Cardiac septum (tissue), 1 donor: ENCODE measurements around the gene RNU6-7. TPM values are rescaled to one million over a fixed set of nuclear protein-coding genes. Genes with fewer than 3 reads are reported as not detected.

Source experiments
- DNase-seq: peaks from one replicate; pipeline ENCODE4 v3.0.0-alpha.2; 2020; ENCODE audit warnings: low spot score
- intact Hi-C: fragments of 100-400 bp; cut with DNase I; formaldehyde crosslinking; loops from one replicate; pipeline ENCODE4 v1.14.0; 2022
- long read RNA-seq: library from polyadenylated mRNA; unstranded; transcript quantifications from one replicate; pipeline ENCODE4 v2.0.0, GENCODE V29; 2021
- total RNA-seq: library from RNA; stranded (reverse); fragmentation: NEBNext Ultra II Directional; extraction: Animal tissue kit (Norgen Biotek cat#: 25700); gene quantifications from one replicate; pipeline ENCODE4 v1.2.1, GENCODE V29; 2021
- donor health status: DM: no; HTN: no; CAD: no.

Gene RNU6-7
- not detected for total RNA-seq
- long read RNA-seq, result 0 reads

DNA sequence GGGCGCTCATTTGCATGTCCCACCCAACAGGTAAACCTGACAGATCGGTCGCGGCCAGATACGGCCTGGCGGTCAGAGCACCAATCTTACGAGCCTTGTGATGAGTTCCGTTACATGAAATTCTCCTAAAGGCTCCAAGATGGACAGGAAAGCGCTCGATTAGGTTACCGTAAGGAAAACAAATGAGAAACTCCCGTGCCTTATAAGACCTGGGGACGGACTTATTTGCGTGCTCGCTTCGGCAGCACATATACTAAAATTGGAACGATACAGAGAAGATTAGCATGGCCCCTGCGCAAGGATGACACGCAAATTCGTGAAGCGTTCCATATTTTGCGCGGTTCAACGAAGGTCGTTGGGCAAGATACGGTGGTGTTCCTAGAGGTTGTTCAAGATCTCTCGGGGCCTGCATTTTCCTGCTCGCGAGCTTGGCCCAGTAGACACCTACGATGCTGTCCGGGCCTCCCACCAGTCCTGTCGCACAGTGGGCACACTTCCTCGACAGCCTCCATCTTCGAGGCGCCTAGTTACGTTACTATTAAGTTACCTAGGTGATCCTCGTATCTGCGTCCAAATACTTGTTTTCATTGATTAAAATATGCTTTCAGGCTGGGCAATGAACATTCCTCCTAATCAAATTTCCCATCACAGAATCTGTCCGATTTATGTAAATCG lies at the start of gene RNU6-7:
Gene RNU6-7 (plus strand): TSS at position 230 of the 675 bp plus-strand sequence.
- intact Hi-C loops, result loop anchor here (5.0 kb wide), 1 partner anchor 50 kb away; no protein-coding TSS in a partner anchor
- DNase-seq, result no peak

DNA sequence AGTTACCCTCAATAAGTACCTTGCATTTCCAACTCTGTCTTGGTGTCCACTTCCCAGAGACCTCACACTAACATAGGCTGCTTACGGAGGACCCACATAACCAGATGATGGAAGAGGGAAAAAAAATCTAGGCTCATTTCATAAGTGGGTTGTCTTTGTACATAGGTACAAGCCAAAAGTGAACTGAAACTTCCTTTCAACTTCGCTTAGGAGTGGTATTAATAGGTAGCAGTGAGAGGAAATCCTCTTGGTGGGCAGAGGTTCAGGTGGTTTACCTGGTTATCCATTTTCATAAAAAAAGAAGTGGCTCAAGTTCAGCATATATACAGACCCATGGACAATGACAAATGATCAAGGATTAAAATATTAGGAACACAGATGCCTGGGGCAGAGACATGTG lies 35.8 kb upstream of the RNU6-7 start:
- intact Hi-C loops, result no loop called here

DNA sequence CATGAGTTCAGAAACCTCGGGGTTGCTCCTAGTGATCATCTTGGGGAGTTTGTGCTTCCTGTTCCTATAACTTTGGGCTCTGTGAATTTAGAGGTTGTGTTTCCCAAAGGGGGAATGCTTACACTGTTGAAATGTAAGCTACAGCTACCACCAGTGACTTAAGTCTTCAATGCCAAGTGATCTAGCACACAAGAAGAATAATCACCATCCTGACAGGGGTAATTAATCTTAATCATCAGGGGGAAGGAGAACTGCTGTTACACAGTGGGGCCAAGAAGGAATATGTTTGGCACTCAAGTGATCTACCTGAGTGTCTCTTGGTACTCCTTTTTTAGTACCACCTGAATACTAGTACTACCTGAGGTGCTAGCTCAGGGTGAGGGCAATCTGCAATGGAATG lies 34.9 kb upstream of the RNU6-7 start:
- no peak for DNase-seq
- intact Hi-C loops, result no loop called here

More for the DNA sequence above, 35.8 kb upstream of the RNU6-7 start:
- DNase-seq, result no peak

DNA sequence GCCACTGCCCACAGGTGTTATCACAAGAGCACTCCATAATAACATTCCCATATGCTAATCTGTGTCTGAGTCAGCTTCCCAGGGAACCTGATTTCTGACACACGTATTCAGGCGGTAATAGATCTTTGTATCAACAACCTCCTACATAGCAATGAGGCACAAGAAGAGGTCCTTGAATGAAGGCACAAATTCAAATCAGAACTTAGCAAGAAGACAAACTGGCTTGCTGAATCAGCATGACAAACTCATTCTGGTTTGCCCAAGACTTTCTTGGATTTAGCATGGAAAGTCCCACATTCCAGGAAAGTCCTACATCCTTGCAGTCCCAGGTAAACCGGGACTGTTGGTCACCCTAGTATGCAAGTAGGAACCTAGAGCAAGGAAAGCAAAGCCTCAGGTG lies 33.9 kb upstream of the RNU6-7 start:
- no peak for DNase-seq
- intact Hi-C loops, result no loop called here

DNA sequence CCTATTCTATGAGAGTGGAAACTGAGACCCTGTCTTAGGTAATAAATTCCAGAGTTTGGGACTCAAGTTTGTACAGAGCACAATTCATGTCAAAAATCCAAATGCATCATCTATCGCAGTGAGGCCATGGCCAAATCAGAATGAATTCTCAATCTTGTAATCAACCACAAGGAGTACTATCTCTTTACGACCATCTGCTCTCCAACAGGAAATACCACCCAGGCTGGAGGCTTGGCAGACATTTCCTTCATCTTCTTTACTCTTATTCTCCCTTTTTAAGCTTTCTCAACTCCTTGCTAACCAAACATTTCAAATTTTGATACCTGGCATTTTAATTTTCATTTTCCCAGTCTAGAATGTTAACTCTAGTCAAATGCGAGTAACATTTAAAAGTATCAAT lies 32.7 kb upstream of the RNU6-7 start:
- intact Hi-C loops, result no loop called here

DNA sequence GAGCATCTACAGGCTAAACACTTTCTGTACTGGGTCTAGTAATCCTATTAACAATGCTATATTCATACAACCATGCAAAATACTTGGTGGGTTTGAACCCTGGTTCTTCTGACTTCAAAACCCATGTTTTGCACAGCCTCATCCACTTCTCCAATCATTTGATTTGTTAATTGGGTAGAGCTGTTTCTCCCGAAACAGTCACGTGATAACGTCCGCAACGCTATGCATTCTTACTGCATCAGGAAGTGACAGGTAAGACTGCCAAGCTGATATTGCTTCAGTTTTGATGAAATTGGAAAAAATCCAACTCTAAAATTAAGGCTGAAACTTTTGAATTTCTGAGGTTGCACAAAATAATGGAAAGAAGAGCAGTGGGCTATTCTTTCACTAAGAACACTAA lies 30.4 kb upstream of the RNU6-7 start:
- DNase-seq, result no peak
- intact Hi-C loops, result no loop called here

More for the DNA sequence above, 32.7 kb upstream of the RNU6-7 start:
- no peak for DNase-seq

DNA sequence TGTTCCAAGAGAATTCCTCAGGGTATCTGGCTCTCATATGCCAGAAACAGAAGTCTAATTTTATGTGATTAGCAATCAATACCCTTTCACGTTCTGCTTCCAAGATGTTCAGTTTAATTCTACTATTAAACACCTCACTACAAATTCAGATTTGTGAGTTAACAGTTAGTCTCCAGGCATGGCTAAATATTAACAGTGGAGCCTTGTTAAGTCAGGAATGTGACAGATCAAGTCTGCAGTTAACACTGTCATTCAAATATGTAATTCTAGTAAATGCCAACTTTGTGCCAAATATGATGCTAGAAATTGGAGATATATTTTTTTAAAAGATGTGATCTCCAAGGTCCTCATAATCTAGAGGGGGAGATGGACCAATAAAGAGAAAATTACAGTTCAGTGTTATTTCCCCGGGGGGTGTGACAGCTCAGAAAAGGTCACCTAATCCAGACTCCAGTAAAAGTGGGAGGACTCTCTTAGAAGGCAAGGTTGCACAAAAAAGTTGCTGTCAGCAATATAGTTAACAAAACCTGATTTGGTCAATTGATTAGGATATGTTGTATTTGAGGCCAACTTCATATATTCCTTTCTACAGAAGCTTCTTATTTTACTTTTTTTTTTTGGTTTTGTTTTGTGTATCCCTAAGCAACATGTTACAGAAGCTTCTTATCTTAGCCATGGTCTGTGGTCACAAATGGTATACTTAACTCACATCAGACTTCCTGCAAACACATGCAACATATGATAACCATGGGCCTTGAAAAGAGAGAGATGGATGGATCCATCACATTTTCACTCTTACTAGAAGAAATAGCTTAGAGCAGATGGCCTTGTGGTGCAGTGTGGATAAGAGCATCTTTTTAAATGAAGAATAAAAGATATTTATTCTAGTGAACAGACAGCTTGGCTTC lies 18.4 kb upstream of the RNU6-7 start:
- intact Hi-C loops, result no loop called here
- no peak for DNase-seq

DNA sequence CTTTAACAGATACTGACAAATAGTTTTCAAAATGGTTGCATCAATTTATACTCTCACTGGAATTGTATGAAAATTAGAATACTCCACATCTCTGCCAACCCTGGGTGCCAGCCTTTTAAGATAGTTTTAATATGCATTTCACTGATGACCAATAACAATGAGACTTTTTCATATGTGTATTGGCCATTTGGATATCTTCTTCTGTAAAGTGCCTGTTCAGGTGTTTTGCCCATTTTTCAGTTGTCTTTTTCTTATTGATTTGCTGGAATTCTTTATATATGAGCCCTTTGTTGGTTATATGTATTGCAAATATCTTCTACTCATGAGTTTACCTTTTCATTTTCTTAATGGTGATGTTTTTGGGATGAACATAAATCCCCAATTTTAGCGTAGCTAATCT lies 16.7 kb upstream of the RNU6-7 start:
- intact Hi-C loops, result no loop called here
- DNase-seq, result no peak

DNA sequence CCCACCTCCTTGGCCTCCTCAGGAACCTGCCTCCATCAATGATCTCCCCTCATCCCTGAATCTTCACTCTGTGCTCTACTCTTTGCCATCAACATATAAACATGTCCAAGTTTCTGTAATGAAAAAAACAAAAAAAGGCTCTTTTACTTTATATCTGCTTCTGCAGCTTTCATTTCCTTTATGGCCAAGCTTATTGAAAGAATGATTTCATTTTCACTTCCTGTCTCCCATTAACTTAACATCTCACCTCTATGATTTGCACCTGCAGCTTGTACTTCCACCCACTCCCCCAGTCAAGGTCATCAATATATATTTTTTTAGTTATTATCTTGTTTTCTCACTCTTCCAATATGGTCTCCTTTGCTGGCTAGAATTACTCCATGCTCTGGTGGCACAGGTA lies 15.6 kb upstream of the RNU6-7 start:
- no peak for DNase-seq
- intact Hi-C loops, result no loop called here

DNA sequence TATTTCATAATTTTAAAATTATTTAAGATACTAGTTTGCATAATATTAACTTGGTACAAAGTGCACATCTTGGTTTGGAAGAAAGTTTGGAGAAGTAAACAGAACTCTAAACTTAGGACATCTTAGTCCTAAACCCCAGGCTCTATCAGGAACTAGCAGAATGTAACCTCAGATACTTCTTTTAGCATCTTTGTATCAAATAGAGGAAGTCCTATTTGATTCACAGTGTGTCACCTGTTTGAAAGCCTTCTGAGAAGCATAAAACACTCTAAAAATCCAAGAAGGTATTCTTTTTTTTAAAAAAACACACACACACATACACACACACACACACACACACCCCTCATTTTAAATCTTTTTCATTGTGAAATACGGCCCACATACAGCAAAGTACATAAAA lies 12.0 kb upstream of the RNU6-7 start:
- DNase-seq, result no peak
- intact Hi-C loops, result no loop called here

DNA sequence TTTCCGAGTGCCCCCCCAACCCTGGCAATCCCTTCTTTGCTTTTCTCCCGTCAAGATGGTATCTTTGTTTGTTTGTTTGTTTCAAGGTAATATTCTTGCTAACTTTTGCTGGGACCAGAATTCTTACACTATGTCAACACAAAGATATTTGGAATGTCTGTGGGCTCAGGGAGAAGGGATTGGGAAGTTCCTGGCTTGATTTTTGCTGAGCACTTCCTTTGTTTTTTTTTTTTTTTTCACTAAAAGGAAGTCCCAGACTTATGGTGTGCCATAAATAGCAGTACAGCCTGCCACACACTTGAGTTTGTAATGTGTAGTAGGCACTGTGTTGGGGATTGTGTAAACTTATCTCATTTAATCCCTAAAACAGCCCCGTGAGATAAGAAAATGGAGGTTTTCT lies 11.2 kb upstream of the RNU6-7 start:
- intact Hi-C loops, result no loop called here
- DNase-seq, result no peak

DNA sequence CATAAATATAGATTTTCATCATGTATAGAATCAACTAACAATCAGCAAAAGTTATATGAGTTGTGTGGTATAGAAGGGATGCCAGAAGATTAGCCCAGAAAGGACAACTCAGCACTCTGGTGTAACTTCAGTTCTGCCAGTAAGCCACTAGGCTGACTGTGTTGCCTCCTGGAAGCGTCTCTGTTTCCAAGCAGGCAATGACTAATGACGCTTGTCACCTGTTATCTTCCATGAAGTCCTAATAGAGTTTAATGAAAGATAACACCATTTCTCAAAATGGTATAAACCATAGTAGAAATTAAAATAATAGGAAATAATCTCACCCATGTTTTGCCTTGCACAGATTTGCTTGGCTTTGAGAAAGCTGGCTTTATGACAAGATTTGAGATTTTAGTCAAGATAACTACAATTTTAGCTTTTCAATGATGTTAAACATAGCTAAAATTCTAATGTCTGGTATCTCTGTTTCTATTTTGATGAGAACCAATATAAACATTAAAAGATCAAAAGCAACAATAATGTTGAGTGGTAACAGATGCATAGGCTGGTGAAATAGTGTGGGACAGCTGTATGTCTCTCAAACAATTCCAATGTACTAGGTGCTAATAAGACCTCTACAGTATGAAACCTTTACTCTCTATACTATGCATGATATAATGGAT lies 9.0 kb upstream of the RNU6-7 start:
- intact Hi-C loops, result no loop called here
- DNase-seq, result no peak

DNA sequence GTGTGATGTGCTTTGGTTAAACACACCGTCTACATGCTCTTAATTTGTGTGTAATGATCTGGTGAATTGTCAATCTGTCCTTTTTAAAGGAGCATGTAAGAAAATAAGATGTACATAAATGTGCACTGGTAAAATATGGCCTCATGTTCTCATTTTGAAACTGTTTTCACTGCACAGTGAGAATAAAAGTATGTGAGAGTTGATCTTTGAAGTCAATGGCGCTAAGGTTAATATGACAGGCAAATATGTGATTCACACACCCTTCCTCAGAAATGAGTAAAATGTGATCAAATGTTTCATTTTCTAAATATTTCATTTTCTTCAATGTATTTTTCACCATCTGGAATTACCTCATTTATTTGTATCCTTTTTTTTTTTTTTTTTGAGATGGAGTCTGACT lies 8.3 kb upstream of the RNU6-7 start:
- intact Hi-C loops, result no loop called here
- no peak for DNase-seq

DNA sequence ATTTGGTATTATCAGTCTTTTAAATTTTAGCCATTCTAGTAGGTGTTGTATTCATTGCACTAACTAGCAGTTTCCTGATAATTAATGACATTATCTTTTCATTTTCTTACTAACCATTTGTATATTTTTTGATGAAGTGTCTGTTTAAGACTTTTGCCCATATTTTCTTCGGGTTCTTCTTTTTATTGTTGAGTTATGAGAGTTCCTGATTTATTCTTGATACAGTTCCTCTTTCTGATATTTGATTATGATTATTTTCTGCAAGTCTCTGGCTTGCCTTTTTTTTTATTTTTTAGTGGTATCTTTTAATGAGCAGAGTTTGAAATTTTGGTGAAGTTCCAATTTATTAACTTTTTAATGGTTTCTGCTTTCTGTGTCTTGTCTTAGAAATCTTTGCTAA lies 6.2 kb upstream of the RNU6-7 start:
- intact Hi-C loops, result no loop called here
- DNase-seq, result no peak

DNA sequence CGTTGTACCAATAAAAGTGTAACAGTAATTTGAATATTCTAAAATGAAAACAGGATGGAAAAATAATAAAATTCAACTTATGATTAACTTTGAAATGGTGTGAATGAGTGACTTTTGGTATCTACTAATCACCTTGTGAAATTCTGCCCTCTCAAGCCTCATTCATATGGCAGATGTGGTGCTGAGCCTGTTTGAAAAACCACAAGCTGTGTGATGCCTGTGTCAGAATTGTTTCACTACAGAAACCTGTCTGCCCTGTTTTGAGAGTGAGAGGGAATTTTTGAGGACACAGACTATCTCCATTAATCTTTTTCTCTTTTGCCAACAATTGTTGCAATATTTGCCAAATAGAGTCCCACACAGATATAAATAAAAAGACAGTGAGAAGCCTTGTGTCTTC lies 3.9 kb upstream of the RNU6-7 start:
- intact Hi-C loops, result no loop called here
- no peak for DNase-seq

DNA sequence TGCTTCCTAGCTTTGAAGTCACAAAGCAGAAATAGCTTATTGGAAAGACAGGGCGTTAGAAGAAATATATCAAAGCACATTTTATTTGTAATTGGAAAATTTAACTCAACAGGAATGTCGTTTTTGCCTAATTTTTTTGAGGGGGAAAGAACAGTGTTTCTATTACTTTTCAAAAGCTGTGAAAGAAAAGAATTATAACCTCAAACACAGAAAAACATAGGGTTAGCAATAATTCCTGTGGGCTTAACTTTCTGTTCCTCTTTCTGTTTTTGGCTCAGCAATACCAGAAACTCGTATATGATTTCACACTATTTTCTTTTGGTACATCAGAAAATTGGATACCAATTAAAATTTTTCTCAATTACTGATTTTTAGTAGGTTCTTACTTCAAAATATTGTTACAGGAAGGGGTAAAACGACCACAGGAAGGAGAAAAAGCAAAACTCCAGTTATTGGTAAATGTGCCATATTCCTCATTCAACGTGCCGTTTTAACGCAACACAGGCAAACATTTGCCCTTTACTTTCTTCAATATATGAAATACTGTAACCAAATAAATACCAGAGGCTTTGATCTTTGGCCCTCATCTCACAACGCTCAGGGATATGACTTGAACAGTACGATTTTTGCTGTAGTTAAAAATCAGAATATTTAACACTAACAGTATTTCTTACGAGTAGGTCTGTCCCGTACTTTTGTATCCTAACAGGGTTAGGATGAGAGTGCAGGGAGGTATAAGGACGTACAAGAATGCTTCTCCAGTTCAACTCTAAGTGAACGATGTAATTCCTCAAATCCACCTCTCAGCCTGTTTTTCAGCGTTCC lies 1.3 kb upstream of the RNU6-7 start:
- intact Hi-C loops, result loop anchor here (5.0 kb wide), 1 partner anchor 52 kb away; no protein-coding TSS in a partner anchor
- DNase-seq, result no peak

DNA sequence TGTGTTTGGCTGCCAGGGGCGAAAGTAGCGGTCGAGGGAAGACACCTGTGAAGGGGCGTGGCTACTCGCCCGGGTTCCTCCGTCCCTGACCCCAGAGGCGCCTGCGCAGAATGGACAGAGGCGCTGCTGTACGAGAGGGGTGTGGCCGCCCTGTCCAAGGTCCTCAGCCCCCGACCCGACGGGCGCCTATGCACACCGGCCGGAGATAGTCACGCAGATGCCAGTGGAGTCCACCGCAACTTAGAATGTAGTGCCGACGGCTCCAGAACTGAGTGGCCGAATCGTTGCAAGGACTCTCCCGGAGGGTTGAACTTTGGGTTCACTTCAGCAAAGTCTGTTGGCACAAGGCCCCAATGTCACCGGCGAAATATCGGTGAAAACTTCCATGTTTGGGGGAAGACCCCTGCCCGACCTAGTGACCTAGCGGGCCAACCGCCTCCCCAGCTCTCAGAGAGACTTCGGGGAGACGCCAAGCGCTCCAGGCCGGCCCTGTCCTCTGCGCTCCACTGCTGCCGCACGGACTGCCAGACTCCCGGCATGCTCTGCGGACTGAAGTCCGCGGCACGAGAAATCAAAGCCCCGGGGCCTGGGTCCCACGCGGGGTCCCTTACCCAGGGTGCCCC lies 541 bp upstream of the RNU6-7 start:
- peak; percentile 95 for DNase-seq
- intact Hi-C loops, result loop anchor here (5.0 kb wide), 1 partner anchor 51 kb away; no protein-coding TSS in a partner anchor

DNA sequence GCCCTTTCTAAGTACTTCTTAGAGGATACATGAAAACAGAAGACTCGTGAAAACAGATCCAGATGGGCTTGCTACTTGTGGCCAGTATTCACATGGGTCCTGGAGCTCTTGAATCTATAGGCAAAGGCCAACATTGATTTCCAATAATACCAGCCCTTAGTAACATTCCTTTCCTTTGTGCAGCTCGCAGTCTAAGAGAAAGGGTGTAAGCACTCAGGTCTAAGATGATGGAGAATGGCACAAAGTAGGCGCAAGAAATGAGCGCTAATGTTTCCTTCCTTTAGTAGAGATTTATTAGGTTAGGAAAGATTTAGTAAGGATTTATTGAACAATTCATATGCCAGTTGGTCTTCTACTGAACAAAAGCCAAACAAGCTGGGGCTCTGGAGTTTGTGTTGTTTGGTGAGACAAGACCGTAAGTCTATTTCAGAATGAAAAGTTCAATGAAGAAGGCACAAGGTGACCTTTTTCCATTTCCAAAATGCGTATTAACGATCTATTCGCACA lies 699 bp downstream of the RNU6-7 start:
- intact Hi-C loops, result loop anchor here (5.0 kb wide), 1 partner anchor 50 kb away; no protein-coding TSS in a partner anchor
- no peak for DNase-seq
